Measurements from ENCODE around the gene HPRT1.

GRCh38 chrX:134524181-134524580, 64.2 kb downstream of the HPRT1 start:
- TF ChIP-seq CTCF (optimal IDR thresholded peaks at IDR 0.05 in 1 of 3, IDR thresholded peaks at IDR 0.05 in 1 of 3, conservative IDR thresholded peaks at IDR 0.05 in 1 of 3; ENCODE audit: extremely low read depth in 1 of 3, insufficient read depth in 2 of 3, low read length in 3 of 3) (no peak), EZH2 (IDR thresholded peaks at IDR 0.05; ENCODE audit: low read length) (no peak)
